VCaP (cell line): ENCODE results near the gene NFXL1.

Source experiments
- H3K27ac ChIP-seq: fragments of 450-650 bp; 2 replicates; pipeline ENCODE4 v1.5.1; 2017
- CTCF ChIP-seq: fragments of 450-650 bp; conservative IDR thresholded peaks from 2 replicates; pipeline ENCODE4 v1.5.1; 2017; ENCODE audit warnings: mild to moderate bottlenecking, moderate library complexity

NFXL1 gene

GRCh38 chr4:47876784-47877546 is 37.4 kb downstream of the NFXL1 start:
- H3K27ac ChIP-seq = no peak overlapping the region
- no peak for TF ChIP-seq CTCF

DNA sequence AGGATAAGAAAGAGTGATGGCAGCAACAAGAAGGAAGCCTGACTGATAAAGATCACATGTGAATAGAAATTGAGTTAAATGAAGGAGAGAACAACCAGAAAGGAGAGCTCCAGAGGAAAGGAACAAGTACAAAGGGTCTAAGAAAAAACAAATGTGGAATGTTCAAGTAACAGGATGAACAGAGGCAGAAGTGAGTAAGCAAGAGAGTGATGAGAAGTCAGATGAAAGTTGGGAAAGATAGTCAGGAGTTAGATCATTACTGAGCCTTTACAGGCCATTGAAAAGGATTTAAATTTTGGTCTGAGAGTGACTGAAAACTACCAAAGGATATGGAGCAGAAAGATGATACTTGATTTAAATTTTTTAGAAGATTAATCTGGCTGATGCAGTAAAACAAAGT is 38.1 kb downstream of the NFXL1 start:
- TF ChIP-seq CTCF = no peak

GRCh38 chr4:47873877-47874541 is 40.4 kb downstream of the NFXL1 start:
- no peak for TF ChIP-seq CTCF
- H3K27ac ChIP-seq = no peak overlapping the region

More for the DNA sequence above, 38.1 kb downstream of the NFXL1 start:
- no peak overlapping the region for H3K27ac ChIP-seq

GRCh38 chr4:47863486-47863885 is 50.9 kb downstream of the NFXL1 start:
- no peak overlapping the region for H3K27ac ChIP-seq
- no peak for TF ChIP-seq CTCF

GRCh38 chr4:47862297-47862696 is 52.1 kb downstream of the NFXL1 start:
- no peak for TF ChIP-seq CTCF
- H3K27ac ChIP-seq = no peak overlapping the region

DNA sequence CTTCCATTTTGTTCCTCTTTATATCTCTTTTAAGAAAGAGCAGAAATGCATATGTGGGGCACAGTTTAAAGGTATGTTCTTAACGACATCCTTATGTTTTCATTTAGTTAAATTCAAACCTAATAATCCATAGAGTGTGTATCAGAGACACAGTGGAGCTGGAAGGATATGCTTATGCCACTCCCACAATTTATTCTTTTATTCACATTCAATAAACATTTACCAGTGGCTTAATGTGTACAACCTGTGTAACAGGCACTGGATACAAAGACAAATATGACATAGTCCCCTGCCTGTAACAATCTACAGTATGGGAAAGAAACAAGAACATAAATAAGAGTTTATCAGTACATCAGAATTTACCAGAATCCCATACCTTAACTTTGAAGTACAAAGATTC is 54.1 kb downstream of the NFXL1 start:
- H3K27ac ChIP-seq = no peak overlapping the region
- TF ChIP-seq CTCF = no peak

GRCh38 chr4:47858006-47858405 is 56.4 kb downstream of the NFXL1 start:
- TF ChIP-seq CTCF = no peak
- no peak overlapping the region for H3K27ac ChIP-seq
